ENCODE data around the gene POU6F2. TPM values are rescaled to one million over a fixed set of nuclear protein-coding genes. Genes with fewer than 3 reads are reported as not detected.

The POU6F2 gene
- total RNA-seq, 4 donors from 2014 or later: not detected

DNA sequence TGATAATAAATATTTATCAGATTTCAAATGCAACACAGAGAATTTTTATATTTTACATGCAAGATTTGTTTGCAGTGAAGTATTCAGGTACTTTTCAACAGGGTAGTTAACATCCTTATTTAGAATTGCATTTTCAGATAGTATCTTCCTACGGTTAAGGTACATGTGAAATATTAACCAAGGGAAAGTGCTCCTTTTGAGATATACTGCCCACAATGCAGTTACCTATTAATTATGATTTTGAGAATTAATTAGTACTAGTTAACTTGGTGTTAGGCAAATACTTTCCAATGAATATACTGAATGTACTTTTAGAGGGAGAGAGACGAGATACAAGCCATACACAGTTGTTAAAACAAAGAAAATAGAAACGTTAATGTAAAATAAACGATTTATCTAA is 382.3 kb downstream of the POU6F2 start:
- no peak for DNase-seq
- in situ Hi-C loops (cut with MboI; ENCODE audit: low sequenced_read_pairs in 4 of 4) (no loop called here), intact Hi-C loops (cut with DNase I; ENCODE audit: low total_unique reads) (no loop called here)
- Histone ChIP-seq H3K9me3 (no peaks in the 10 kb centered on the region), H3K4me3 (no peak overlapping the region), H3K27me3 (no peaks in the 10 kb centered on the region), H3K4me1 (no peaks in the 10 kb centered on the region), H3K36me3 (no peaks in the 10 kb centered on the region), H3K27ac (no peak overlapping the region)
- no peak for ATAC-seq
- TF ChIP-seq, protein P1, sequence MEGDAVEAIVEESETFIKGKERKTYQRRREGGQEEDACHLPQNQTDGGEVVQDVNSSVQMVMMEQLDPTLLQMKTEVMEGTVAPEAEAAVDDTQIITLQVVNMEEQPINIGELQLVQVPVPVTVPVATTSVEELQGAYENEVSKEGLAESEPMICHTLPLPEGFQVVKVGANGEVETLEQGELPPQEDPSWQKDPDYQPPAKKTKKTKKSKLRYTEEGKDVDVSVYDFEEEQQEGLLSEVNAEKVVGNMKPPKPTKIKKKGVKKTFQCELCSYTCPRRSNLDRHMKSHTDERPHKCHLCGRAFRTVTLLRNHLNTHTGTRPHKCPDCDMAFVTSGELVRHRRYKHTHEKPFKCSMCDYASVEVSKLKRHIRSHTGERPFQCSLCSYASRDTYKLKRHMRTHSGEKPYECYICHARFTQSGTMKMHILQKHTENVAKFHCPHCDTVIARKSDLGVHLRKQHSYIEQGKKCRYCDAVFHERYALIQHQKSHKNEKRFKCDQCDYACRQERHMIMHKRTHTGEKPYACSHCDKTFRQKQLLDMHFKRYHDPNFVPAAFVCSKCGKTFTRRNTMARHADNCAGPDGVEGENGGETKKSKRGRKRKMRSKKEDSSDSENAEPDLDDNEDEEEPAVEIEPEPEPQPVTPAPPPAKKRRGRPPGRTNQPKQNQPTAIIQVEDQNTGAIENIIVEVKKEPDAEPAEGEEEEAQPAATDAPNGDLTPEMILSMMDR (IDR thresholded peaks at IDR 0.05 in 4 of 5, conservative IDR thresholded peaks at IDR 0.05 in 1 of 5): no peak
- no peak for TF ChIP-seq POLR2A (IDR thresholded peaks at IDR 0.05)

DNA sequence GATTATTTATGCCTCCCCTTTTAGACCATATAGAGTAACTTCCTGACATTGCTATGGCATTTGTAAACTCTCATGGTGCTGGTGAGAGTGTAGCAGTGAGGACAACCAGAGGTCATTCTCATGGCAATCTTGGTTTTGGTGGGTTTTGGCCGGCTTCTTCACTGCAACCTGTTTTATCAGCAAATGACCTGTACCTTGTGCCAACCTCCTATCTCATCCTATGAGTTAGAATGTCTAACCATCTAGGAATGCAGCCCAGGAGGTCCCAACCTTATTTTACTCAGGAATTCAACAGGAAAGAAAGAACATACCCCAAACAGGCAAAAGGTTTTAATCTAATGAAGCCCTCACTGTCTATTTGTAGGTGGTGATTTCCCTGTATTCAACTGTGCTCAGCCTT is 383.1 kb downstream of the POU6F2 start:
- H3K4me3 ChIP-seq: no peak overlapping the region
- H3K27me3 ChIP-seq: no peaks in the 10 kb centered on the region
- no peak for TF ChIP-seq POLR2A (IDR thresholded peaks at IDR 0.05)
- TF ChIP-seq, protein P1 (IDR thresholded peaks at IDR 0.05 in 4 of 5, conservative IDR thresholded peaks at IDR 0.05 in 1 of 5): no peak
- no peak for DNase-seq
- no peak overlapping the region for H3K27ac ChIP-seq
- in situ Hi-C loops (cut with MboI; ENCODE audit: low sequenced_read_pairs in 4 of 4) (no loop called here), intact Hi-C loops (cut with DNase I; ENCODE audit: low total_unique reads) (no loop called here)
- H3K4me1 ChIP-seq: no peaks in the 10 kb centered on the region
- H3K36me3 ChIP-seq: no peaks in the 10 kb centered on the region
- ATAC-seq: no peak
- H3K9me3 ChIP-seq: no peaks in the 10 kb centered on the region

DNA sequence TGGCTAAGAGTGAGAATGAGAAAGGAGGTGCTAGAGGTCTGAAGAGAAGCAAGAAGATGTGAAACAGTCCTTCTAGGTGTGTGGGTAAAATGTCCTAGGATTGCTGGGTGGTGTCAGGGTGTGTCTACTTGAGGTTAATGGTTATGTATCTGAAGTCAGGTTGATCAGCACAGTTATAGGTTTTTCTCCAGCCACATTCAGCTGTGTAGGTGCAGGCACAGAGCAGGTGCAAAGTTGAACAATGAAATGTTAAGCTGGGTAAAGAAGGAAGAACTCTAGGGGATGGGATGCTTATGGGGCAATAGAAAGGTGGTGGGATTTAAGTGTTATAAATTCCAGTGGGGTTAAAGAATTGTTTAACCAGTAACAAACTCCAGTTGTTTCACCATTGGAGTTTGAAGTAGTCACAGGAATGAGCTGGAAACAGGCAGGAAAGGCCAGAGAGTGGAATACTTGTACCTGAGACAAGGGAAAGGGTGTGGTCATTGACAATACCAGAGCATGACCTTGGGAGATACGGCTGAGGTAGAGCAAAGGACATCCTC is 388.1 kb downstream of the POU6F2 start:
- Histone ChIP-seq H3K9me3 (no peaks in the 10 kb centered on the region), H3K27me3 (no peaks in the 10 kb centered on the region), H3K4me3 (no peak overlapping the region), H3K27ac (no peak overlapping the region), H3K4me1 (no peaks in the 10 kb centered on the region), H3K36me3 (no peaks in the 10 kb centered on the region)
- in situ Hi-C loops (cut with MboI; ENCODE audit: low sequenced_read_pairs in 4 of 4): no loop called here
- no peak for TF ChIP-seq POLR2A (IDR thresholded peaks at IDR 0.05)
- TF ChIP-seq, protein P1 (IDR thresholded peaks at IDR 0.05 in 4 of 5, conservative IDR thresholded peaks at IDR 0.05 in 1 of 5): no peak
- no peak for DNase-seq
- intact Hi-C loops (cut with DNase I; ENCODE audit: low total_unique reads): no loop called here
- no peak for ATAC-seq

DNA sequence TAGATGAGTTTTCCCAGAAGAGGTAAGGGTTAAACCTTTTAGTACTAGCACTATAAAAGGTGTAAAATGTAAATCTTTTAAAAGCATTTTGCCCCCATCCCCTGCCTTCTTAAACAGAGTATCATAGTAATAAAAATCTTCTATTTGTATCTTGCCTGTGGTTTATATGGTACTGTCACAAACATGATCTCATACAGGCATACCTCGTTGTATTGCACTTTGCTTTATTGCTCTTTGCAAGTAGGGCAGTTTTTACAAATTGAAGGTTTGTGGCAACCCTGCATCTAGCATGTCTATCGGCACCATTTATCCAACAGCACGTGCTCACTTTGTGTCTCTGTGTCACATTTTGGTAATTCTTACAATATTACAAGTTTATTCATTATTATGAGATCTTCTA is 389.7 kb downstream of the POU6F2 start:
- DNase-seq: no peak
- Histone ChIP-seq H3K27me3 (no peaks in the 10 kb centered on the region), H3K27ac (no peak overlapping the region), H3K36me3 (no peaks in the 10 kb centered on the region), H3K9me3 (no peaks in the 10 kb centered on the region), H3K4me3 (no peak overlapping the region), H3K4me1 (no peaks in the 10 kb centered on the region)
- in situ Hi-C loops (cut with MboI; ENCODE audit: low sequenced_read_pairs in 4 of 4): no loop called here
- intact Hi-C loops (cut with DNase I; ENCODE audit: low total_unique reads): no loop called here
- ATAC-seq: no peak
- no peak for TF ChIP-seq POLR2A (IDR thresholded peaks at IDR 0.05)
- TF ChIP-seq, protein P1 (IDR thresholded peaks at IDR 0.05 in 4 of 5, conservative IDR thresholded peaks at IDR 0.05 in 1 of 5): no peak

DNA sequence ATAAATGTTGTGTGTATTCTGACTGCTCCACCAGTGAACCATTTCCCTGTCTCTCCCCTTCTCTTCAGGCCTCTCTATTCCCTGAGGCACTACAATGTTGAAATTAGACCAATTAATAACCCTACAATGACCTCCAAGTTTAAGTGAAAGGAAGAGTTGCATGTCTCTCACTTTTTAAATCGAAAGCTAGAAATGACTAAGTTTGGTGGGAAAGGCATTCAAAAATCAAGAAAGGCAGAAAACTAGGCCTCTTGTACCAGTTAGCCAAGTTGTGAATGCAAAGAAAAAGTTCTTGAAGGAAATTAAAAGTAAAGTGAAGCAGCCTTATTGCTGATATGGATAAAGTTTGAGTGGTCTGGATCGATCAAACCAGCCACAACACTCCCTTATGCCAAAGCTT is 390.2 kb downstream of the POU6F2 start:
- no peak for DNase-seq
- Histone ChIP-seq H3K27ac (no peak overlapping the region), H3K36me3 (no peaks in the 10 kb centered on the region), H3K9me3 (no peaks in the 10 kb centered on the region), H3K4me3 (no peak overlapping the region), H3K4me1 (no peaks in the 10 kb centered on the region), H3K27me3 (no peaks in the 10 kb centered on the region)
- TF ChIP-seq POLR2A (IDR thresholded peaks at IDR 0.05): no peak
- TF ChIP-seq, protein P1 (IDR thresholded peaks at IDR 0.05 in 4 of 5, conservative IDR thresholded peaks at IDR 0.05 in 1 of 5): no peak
- ATAC-seq: no peak
- in situ Hi-C loops (cut with MboI; ENCODE audit: low sequenced_read_pairs in 4 of 4): no loop called here
- intact Hi-C loops (cut with DNase I; ENCODE audit: low total_unique reads): no loop called here
